Ovary (tissue), 9 donors: ENCODE data around the gene TOP2A. TPM values are rescaled to one million over a fixed set of nuclear protein-coding genes. Genes with fewer than 3 reads are reported as not detected.

Experiments
- DNase-seq, 5 donors: peaks; one replicate each; pipeline ENCODE4 v3.0.0-alpha.2; 2019 to 2020
- H3K27ac ChIP-seq, 2 donors: fragments of 200-600 bp; one replicate each; pipeline versions ENCODE4 v1.5.1 to v1.8.0; 2019 to 2022
- H3K27me3 ChIP-seq: fragments of 200-600 bp; one replicate; pipeline ENCODE4 v1.8.0; 2022
- H3K36me3 ChIP-seq: fragments of 200-600 bp; sonication (generic); one replicate; pipeline ENCODE4 v1.5.1; 2019
- H3K4me1 ChIP-seq: one replicate; pipeline ENCODE4 v1.8.1; 2013; ENCODE audit warnings: mild to moderate bottlenecking, moderate library complexity; ENCODE audit not compliant: insufficient read depth
- H3K4me3 ChIP-seq: fragments of 200-600 bp; sonication (generic); one replicate; pipeline ENCODE4 v1.5.1; 2017
- H3K9me3 ChIP-seq, 2 donors: fragments of 200-600 bp in 1 of 2; sonication (generic) in 1 of 2; one replicate each; pipeline versions ENCODE4 v1.5.1 to v1.8.1; 2013 to 2019; ENCODE audit warnings: mild to moderate bottlenecking in 1 of 2, moderate library complexity in 1 of 2
- CTCF ChIP-seq, 3 donors: fragments of 450-650 bp in 2 of 3; fragments of 200-600 bp in 1 of 3; IDR thresholded peaks; one replicate each; pipeline versions ENCODE4 v1.5.1 to v1.8.0; 2016 to 2022; ENCODE audit warnings: antibody characterized with exemption in 3 of 3, mild to moderate bottlenecking in 1 of 3
- EP300 ChIP-seq: sonication (generic); formaldehyde crosslinking; IDR thresholded peaks from one replicate; pipeline ENCODE4 v1.6.1; 2017; ENCODE audit warnings: antibody characterized with exemption
- POLR2A ChIP-seq: fragments of 450-650 bp; IDR thresholded peaks from one replicate; pipeline ENCODE4 v1.6.1; 2017; ENCODE audit warnings: antibody characterized with exemption, mild to moderate bottlenecking, moderate library complexity
- WGBS, 3 donors: extraction: QIAGEN DNeasy Blood & Tissue Kit in 1 of 3; methylation state at CpG; one replicate each; pipeline versions ENCODE4 v1.1.5 to v1.1.7; 2013 to 2017; 5-methylcytosine and 5-hydroxymethylcytosine counted together
- intact Hi-C, 4 donors: fragments of 100-400 bp; cut with DNase I; formaldehyde crosslinking; loops; one replicate each; pipeline versions ENCODE4 v1.11.0 to v1.15.1; 2022 to 2023
- polyA plus RNA-seq, 2 donors: library from polyadenylated mRNA; stranded (reverse); fragments of 200-250 nt in 1 of 2; fragments of 350-450 nt in 1 of 2; fragmentation: Illumina TruSeq in 1 of 2; extraction: RNeasy Lipid Tissue Mini Kit (QIAGEN cat#74804) in 1 of 2; gene quantifications; one replicate each; pipeline ENCODE4 v1.2.3, GENCODE V29; 2013 to 2014
- total RNA-seq, 7 donors: library from RNA; depleted of rRNA in 2 of 7; stranded (reverse); fragments of >200 nt in 2 of 7; fragmentation: NEBNext Ultra II Directional in 3 of 7; extraction: Animal tissue kit (Norgen Biotek cat#: 25700) in 3 of 7; gene quantifications; one replicate each; pipeline versions ENCODE4 v1.1.0 to v1.2.4, GENCODE V29; 2016 to 2023
- donor health status: DM: no; HTN: no; CAD: no; lungs with moderate emphysema.
- donor health status: DM: no; HTN: no; CAD: no.
- donor health status: Bipolar disorder and iron deficiency.
- donor health status: DM: yes; HTN: yes; CAD: no.
- donor health status: DM: no; HTN: no; CAD: no.
- donor health status: DM: yes; HTN: yes; CAD: no.

TOP2A gene
- total and polyA plus RNA-seq, 9 donors = 0.36 to 4.5 (median 1.2) TPM

GRCh38 chr17:40348562-40349476 is 68.9 kb downstream of the TOP2A start:
- Histone ChIP-seq H3K4me3 (no peak overlapping the region), H3K36me3 (no peaks in the 10 kb centered on the region), H3K9me3 (no peaks in the 10 kb centered on the region), H3K27me3 (no peaks in the 10 kb centered on the region), H3K4me1 (peaks cover 46% of the 10 kb centered on the region), H3K27ac (peak overlapping the region; percentile 2 to 84)
- intact Hi-C loops = no loop called here
- WGBS, 3 donors = 37 to 43% (median 42%) methylated on average over 16 to 17 of the region's 17 CpGs
- no peak for DNase-seq
- TF ChIP-seq EP300 = no peak
- TF ChIP-seq CTCF (IDR thresholded peaks at IDR 0.05) = no peak
- TF ChIP-seq POLR2A = no peak

GRCh38 chr17:40348136-40348504 is 69.6 kb downstream of the TOP2A start:
- no peak for DNase-seq
- no peak for TF ChIP-seq EP300
- TF ChIP-seq POLR2A = no peak
- no peak for TF ChIP-seq CTCF (IDR thresholded peaks at IDR 0.05)
- intact Hi-C loops = no loop called here
- peak overlapping the region; percentile 67 to 84 for H3K27ac ChIP-seq
- peaks cover 46% of the 10 kb centered on the region for H3K4me1 ChIP-seq
- no peaks in the 10 kb centered on the region for H3K36me3 ChIP-seq
- 46 to 49% (median 48%) methylated on average over 5 of the region's 5 CpGs for WGBS, 3 donors
- H3K4me3 ChIP-seq = no peak overlapping the region
- H3K9me3 ChIP-seq = no peaks in the 10 kb centered on the region
- H3K27me3 ChIP-seq = no peaks in the 10 kb centered on the region

DNA sequence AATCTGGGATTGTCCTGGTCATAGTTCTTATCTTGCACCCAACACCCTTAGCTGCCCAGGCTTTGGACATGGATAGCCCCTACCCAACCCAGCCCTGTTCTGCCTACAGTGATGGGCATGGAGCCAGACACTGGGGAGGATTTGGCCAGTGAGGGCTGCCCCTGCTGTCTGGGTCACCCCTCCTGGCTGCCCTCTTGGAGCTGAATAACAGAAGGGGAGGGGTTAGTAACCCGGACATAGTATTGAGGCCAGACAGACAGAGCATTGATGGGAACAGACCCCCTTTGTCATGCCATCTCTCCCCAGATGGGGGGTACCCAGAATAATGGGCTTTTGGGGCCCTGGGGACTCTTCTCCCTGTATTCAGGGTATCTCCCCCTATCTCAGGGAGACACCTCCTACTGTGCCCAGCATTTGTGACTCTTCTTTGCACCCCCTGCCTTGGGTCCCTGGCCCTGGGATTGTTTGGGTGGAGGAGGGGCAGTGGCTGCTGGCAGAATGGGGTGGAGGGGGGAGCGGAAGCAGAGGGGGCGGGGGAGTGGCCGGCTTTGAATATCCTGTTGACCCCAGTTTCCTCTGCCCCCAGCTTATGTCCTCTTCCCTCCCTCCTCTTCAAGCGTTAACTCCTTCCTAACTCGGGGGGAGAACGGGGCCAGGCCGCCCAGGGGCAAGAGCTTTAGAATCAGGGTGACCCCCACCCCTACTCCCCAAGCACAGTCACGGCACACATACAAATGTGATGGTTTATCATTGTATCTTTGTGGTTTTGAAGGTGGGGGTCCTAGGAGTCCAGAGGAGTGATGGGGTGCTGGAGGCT is 70.2 kb downstream of the TOP2A start:
- TF ChIP-seq EP300 (no peak), POLR2A (no peak), CTCF (IDR thresholded peaks at IDR 0.05) (no peak)
- no peak overlapping the region for H3K4me3 ChIP-seq
- H3K27ac ChIP-seq = peak overlapping the region; percentile 67 to 84
- WGBS, 3 donors = 13 to 14% (median 13%) methylated on average over 9 of the region's 9 CpGs
- H3K4me1 ChIP-seq = peaks cover 46% of the 10 kb centered on the region
- no peaks in the 10 kb centered on the region for H3K9me3 ChIP-seq
- DNase-seq = peak in 3 of 5 donors; percentile 65 to 72 (median 71)
- H3K36me3 ChIP-seq = no peaks in the 10 kb centered on the region
- intact Hi-C loops = no loop called here
- no peaks in the 10 kb centered on the region for H3K27me3 ChIP-seq

DNA sequence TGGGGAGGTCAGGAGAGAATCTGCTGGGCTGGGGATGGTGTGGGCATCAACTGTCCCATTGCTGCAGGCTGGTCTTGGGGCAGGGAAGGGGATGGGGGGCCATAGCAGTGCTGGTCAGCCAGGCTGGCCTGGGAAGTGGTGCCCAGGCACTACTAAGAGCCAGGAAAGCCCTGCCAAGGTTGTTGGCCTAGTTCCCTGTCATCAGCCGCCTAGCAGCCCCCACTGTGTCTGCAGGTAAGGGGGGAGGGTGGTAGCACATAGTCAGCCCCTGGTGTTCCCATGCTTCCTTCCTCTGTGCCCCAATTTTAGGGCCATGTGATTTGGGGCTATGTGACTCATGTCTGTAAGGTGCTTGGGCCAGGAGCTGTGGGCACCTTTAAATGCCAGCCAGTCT is 70.9 kb downstream of the TOP2A start:
- 29 to 41% (median 38%) methylated on average over 1 of the region's 1 CpG for WGBS, 3 donors

More for the DNA sequence above, 70.9 kb downstream of the TOP2A start:
- Histone ChIP-seq H3K27me3 (no peaks in the 10 kb centered on the region), H3K9me3 (no peaks in the 10 kb centered on the region), H3K27ac (peak overlapping the region; percentile 67 to 84), H3K36me3 (no peaks in the 10 kb centered on the region), H3K4me1 (peaks cover 46% of the 10 kb centered on the region), H3K4me3 (no peak overlapping the region)
- DNase-seq = peak in 1 of 5 donors; percentile 57
- no peak for TF ChIP-seq POLR2A
- no peak for TF ChIP-seq EP300
- no peak for TF ChIP-seq CTCF (IDR thresholded peaks at IDR 0.05)
- intact Hi-C loops = no loop called here
